Tibial nerve (tissue), 4 donors: ENCODE data around the gene RPP30. TPM values are rescaled to one million over a fixed set of nuclear protein-coding genes. Genes with fewer than 3 reads are reported as not detected.

Source experiments
- DNase-seq, 2 donors: peaks; one replicate each; pipeline ENCODE4 v3.0.0-alpha.2; 2019; ENCODE audit warnings: low spot score in 2 of 2
- H3K27ac ChIP-seq, 4 donors: fragments of 200-600 bp; sonication (generic) in 3 of 4; one replicate each; pipeline ENCODE4 v1.5.1; 2017 to 2019; ENCODE audit warnings: mild to moderate bottlenecking in 1 of 4
- H3K27me3 ChIP-seq, 2 donors: fragments of 200-600 bp; sonication (generic) in 1 of 2; one replicate each; pipeline versions ENCODE4 v1.5.1 to v1.6.0; 2017 to 2019
- H3K36me3 ChIP-seq, 3 donors: fragments of 200-600 bp; sonication (generic); one replicate each; pipeline ENCODE4 v1.5.1; 2018 to 2019
- H3K4me1 ChIP-seq, 4 donors: fragments of 200-600 bp; sonication (generic) in 3 of 4; one replicate each; pipeline ENCODE4 v1.5.1; 2017 to 2019
- H3K4me3 ChIP-seq, 4 donors: fragments of 200-600 bp; sonication (generic) in 3 of 4; one replicate each; pipeline ENCODE4 v1.5.1; 2017 to 2019; ENCODE audit warnings: mild to moderate bottlenecking in 1 of 4, moderate library complexity in 1 of 4
- H3K9me3 ChIP-seq, 4 donors: fragments of 200-600 bp; sonication (generic) in 3 of 4; one replicate each; pipeline ENCODE4 v1.5.1; 2017 to 2019
- CTCF ChIP-seq, 5 experiments: fragments of 200-600 bp in 3 of 5; fragments of 450-650 bp in 2 of 5; sonication (generic) in 3 of 5; IDR thresholded peaks; one replicate each; pipeline ENCODE4 v1.5.1; 2016 to 2019; ENCODE audit warnings: antibody characterized with exemption in 5 of 5, mild to moderate bottlenecking in 3 of 5, moderate library complexity in 2 of 5
- EP300 ChIP-seq, 2 donors: sonication (generic); formaldehyde crosslinking; IDR thresholded peaks; one replicate each; pipeline ENCODE4 v1.6.1; 2017; ENCODE audit warnings: antibody characterized with exemption in 2 of 2, mild to moderate bottlenecking in 1 of 2
- POLR2A ChIP-seq, 2 donors: fragments of 450-650 bp; IDR thresholded peaks; one replicate each; pipeline ENCODE4 v1.6.1; 2017; ENCODE audit warnings: antibody characterized with exemption in 2 of 2, mild to moderate bottlenecking in 2 of 2, moderate library complexity in 2 of 2
- WGBS, 2 donors: methylation state at CpG; one replicate each; pipeline ENCODE4 v1.1.5; 2018; 5-methylcytosine and 5-hydroxymethylcytosine counted together
- total RNA-seq, 4 donors: library from RNA; depleted of rRNA; stranded (reverse); fragments of >200 nt; gene quantifications; one replicate each; pipeline ENCODE4 v1.1.0, GENCODE V29; 2016

RPP30 gene
- total RNA-seq, 4 donors from 2014 or later: 19.4 to 46.5 (median 35.2) TPM

- Histone ChIP-seq H3K27ac (no peak overlapping the region), H3K9me3 (no peaks in the 10 kb centered on the region), H3K4me3 (no peak overlapping the region), H3K4me1 (peaks cover 0 to 22% (median 2%) of the 10 kb centered on the region in 4 donors), H3K27me3 (peaks cover 0 to 28% of the 10 kb centered on the region in 2 donors), H3K36me3 (no peaks in the 10 kb centered on the region)
- WGBS, 2 donors: 57 to 67% methylated on average over 5 of the region's 5 CpGs
- TF ChIP-seq CTCF (IDR thresholded peaks at IDR 0.05): no peak
- TF ChIP-seq EP300 (IDR thresholded peaks at IDR 0.05): no peak
- TF ChIP-seq POLR2A (IDR thresholded peaks at IDR 0.05): no peak
- DNase-seq: no peak
Observed at GRCh38 chr10:90859321-90859751, 12.4 kb upstream of the RPP30 start.

- Histone ChIP-seq H3K9me3 (no peaks in the 10 kb centered on the region), H3K27me3 (peaks cover 0 to 14% of the 10 kb centered on the region in 2 donors), H3K4me3 (no peak overlapping the region), H3K27ac (no peak overlapping the region), H3K4me1 (peaks cover 0 to 22% (median 2%) of the 10 kb centered on the region in 4 donors), H3K36me3 (no peaks in the 10 kb centered on the region)
- DNase-seq: no peak
- 85 to 95% methylated on average over 1 of the region's 1 CpG for WGBS, 2 donors
- TF ChIP-seq EP300 (IDR thresholded peaks at IDR 0.05) (no peak), CTCF (IDR thresholded peaks at IDR 0.05) (no peak), POLR2A (IDR thresholded peaks at IDR 0.05) (no peak)
Observed at GRCh38 chr10:90860790-90861189, 11.0 kb upstream of the RPP30 start.

- TF ChIP-seq EP300 (IDR thresholded peaks at IDR 0.05): no peak
- TF ChIP-seq CTCF (IDR thresholded peaks at IDR 0.05): peak; percentile 40 to 54 (median 50)
- no peak for TF ChIP-seq POLR2A (IDR thresholded peaks at IDR 0.05)
- H3K4me1 ChIP-seq: peaks cover 0 to 12% (median 0%) of the 10 kb centered on the region in 4 donors
- DNase-seq: no peak
- H3K4me3 ChIP-seq: no peak overlapping the region
- no peaks in the 10 kb centered on the region for H3K9me3 ChIP-seq
- 25 to 35% methylated on average over 2 of the region's 2 CpGs for WGBS, 2 donors
- H3K27ac ChIP-seq: no peak overlapping the region
- H3K36me3 ChIP-seq: no peaks in the 10 kb centered on the region
- H3K27me3 ChIP-seq: no peaks in the 10 kb centered on the region
Observed at GRCh38 chr10:90862908-90863514, 8.8 kb upstream of the RPP30 start.

- 25 to 26% methylated on average over 3 of the region's 3 CpGs for WGBS, 2 donors
- peaks cover 0 to 4% (median 1%) of the 10 kb centered on the region in 4 donors for H3K9me3 ChIP-seq
- no peak overlapping the region for H3K27ac ChIP-seq
- no peaks in the 10 kb centered on the region for H3K4me1 ChIP-seq
- H3K27me3 ChIP-seq: no peaks in the 10 kb centered on the region
- no peak overlapping the region for H3K4me3 ChIP-seq
- no peaks in the 10 kb centered on the region for H3K36me3 ChIP-seq
- TF ChIP-seq POLR2A (IDR thresholded peaks at IDR 0.05) (no peak), CTCF (IDR thresholded peaks at IDR 0.05) (peak in 3 of 5 experiments; percentile 16 to 37 (median 25))
- DNase-seq: no peak
Observed at GRCh38 chr10:90865401-90865800, 6.4 kb upstream of the RPP30 start.

GRCh38 chr10:90866050-90866598 is 5.7 kb upstream of the RPP30 start:
- H3K4me1 ChIP-seq: peaks cover 0 to 3% (median 0%) of the 10 kb centered on the region in 4 donors

More at GRCh38 chr10:90866050-90866598, 5.7 kb upstream of the RPP30 start:
- Histone ChIP-seq H3K36me3 (no peaks in the 10 kb centered on the region), H3K27me3 (no peaks in the 10 kb centered on the region), H3K27ac (no peak overlapping the region), H3K4me3 (no peak overlapping the region), H3K9me3 (peaks cover 0 to 4% (median 1%) of the 10 kb centered on the region in 4 donors)
- TF ChIP-seq CTCF (IDR thresholded peaks at IDR 0.05): no peak
- no peak for TF ChIP-seq EP300 (IDR thresholded peaks at IDR 0.05)
- no peak for TF ChIP-seq POLR2A (IDR thresholded peaks at IDR 0.05)
- no peak for DNase-seq
- WGBS, 2 donors: 87 to 89% methylated on average over 4 of the region's 4 CpGs
